CD14-positive monocyte (primary cell): ENCODE results near the gene SGMS1. TPM values are rescaled to one million over a fixed set of nuclear protein-coding genes. Genes with fewer than 3 reads are reported as not detected.

Source experiments
- DNase-seq, 3 donors: peaks; one replicate each; pipeline ENCODE4 v3.0.0-alpha.2; 2011 to 2022
- H2AFZ ChIP-seq: 2 replicates; pipeline ENCODE4 v1.6.0; 2012; ENCODE audit warnings: mild to moderate bottlenecking, low read depth, low read length, inconsistent platforms; ENCODE audit not compliant: insufficient read depth, poor library complexity, severe bottlenecking
- H3K27ac ChIP-seq, 2 donors: 1 replicate in 1 of 2; 2 replicates in 1 of 2; pipeline ENCODE4 v1.5.1; 2012 to 2013; ENCODE audit warnings: low read length in 2 of 2, control low read depth in 1 of 2, inconsistent platforms in 1 of 2, low read depth in 1 of 2, mild to moderate bottlenecking in 1 of 2
- H3K27me3 ChIP-seq, 2 donors: one replicate each; pipeline versions ENCODE4 v1.6.0 to v1.6.1; 2011 to 2013; ENCODE audit warnings: low read length in 2 of 2; ENCODE audit not compliant: control insufficient read depth in 2 of 2, insufficient read depth in 2 of 2
- H3K36me3 ChIP-seq, 2 donors: replicated peaks in 1 of 2; 1 replicate in 1 of 2; 2 replicates in 1 of 2; pipeline versions ENCODE4 v1.5.1 to v1.6.1; 2012 to 2013; ENCODE audit warnings: low read length in 2 of 2, control low read depth in 1 of 2, inconsistent platforms in 1 of 2, mild to moderate bottlenecking in 1 of 2; ENCODE audit not compliant: insufficient read depth in 2 of 2, control insufficient read depth in 1 of 2
- H3K4me1 ChIP-seq, 2 donors: 1 replicate in 1 of 2; 2 replicates in 1 of 2; pipeline versions ENCODE4 v1.5.1 to v1.6.1; 2012 to 2013; ENCODE audit warnings: low read length in 2 of 2, control low read depth in 1 of 2, inconsistent platforms in 1 of 2, mild to moderate bottlenecking in 1 of 2, moderate library complexity in 1 of 2; ENCODE audit not compliant: insufficient read depth in 2 of 2, control insufficient read depth in 1 of 2
- H3K4me2 ChIP-seq: replicated peaks from 2 replicates; pipeline ENCODE3; 2012; ENCODE audit warnings: low read length, moderate library complexity, mild to moderate bottlenecking; ENCODE audit not compliant: poor library complexity, severe bottlenecking; ENCODE audit errors: extremely low read depth
- H3K4me3 ChIP-seq, 3 experiments: fragments of 200-600 bp in 1 of 3; sonication (generic) in 1 of 3; replicated peaks in 1 of 3; 1 replicate in 2 of 3; 2 replicates in 1 of 3; pipeline ENCODE4 v1.5.1; 2011 to 2013; ENCODE audit warnings: low read length in 3 of 3, mild to moderate bottlenecking in 3 of 3, control low read depth in 2 of 3, low read depth in 2 of 3, inconsistent platforms in 1 of 3, moderate library complexity in 1 of 3
- H3K79me2 ChIP-seq: 2 replicates; pipeline ENCODE4 v1.6.0; 2012; ENCODE audit warnings: mild to moderate bottlenecking, control low read depth, inconsistent platforms, low read length, moderate library complexity; ENCODE audit not compliant: insufficient read depth
- H3K9ac ChIP-seq: 2 replicates; pipeline ENCODE4 v1.6.0; 2017; ENCODE audit warnings: low read length, mild to moderate bottlenecking; ENCODE audit not compliant: insufficient read depth, poor library complexity, severe bottlenecking
- H3K9me3 ChIP-seq, 2 donors: replicated peaks in 1 of 2; 1 replicate in 1 of 2; 2 replicates in 1 of 2; pipeline versions ENCODE4 v1.5.1 to v1.6.1; 2012 to 2013; ENCODE audit warnings: low read length in 2 of 2, control low read depth in 1 of 2; ENCODE audit not compliant: control insufficient read depth in 1 of 2, insufficient read depth in 1 of 2
- H4K20me1 ChIP-seq: 2 replicates; pipeline ENCODE4 v1.6.0; 2012; ENCODE audit warnings: mild to moderate bottlenecking, low read length, control low read depth, moderate library complexity; ENCODE audit not compliant: insufficient read depth
- H3K27ac Mint-ChIP-seq, 7 donors: one replicate each; pipeline ENCODE4 v1.8.0; 2020; ENCODE audit warnings: mild to moderate bottlenecking in 7 of 7, mixed read lengths in 7 of 7, moderate library complexity in 6 of 7, inconsistent platforms in 2 of 7
- H3K27me3 Mint-ChIP-seq, 3 donors: one replicate each; pipeline ENCODE4 v1.8.0; 2021 to 2022; ENCODE audit warnings: low read depth in 3 of 3, mild to moderate bottlenecking in 3 of 3, mixed read lengths in 3 of 3, moderate library complexity in 3 of 3, inconsistent platforms in 1 of 3
- H3K36me3 Mint-ChIP-seq, 2 donors: one replicate each; pipeline ENCODE4 v1.8.0; 2020; ENCODE audit warnings: mixed read lengths in 2 of 2, inconsistent platforms in 1 of 2, mild to moderate bottlenecking in 1 of 2
- H3K4me1 Mint-ChIP-seq: one replicate; pipeline ENCODE4 v1.8.0; 2020; ENCODE audit warnings: mild to moderate bottlenecking, mixed read lengths
- H3K4me3 Mint-ChIP-seq, 2 donors: one replicate each; pipeline ENCODE4 v1.8.0; 2020; ENCODE audit warnings: mild to moderate bottlenecking in 2 of 2, mixed read lengths in 2 of 2, moderate library complexity in 1 of 2
- H3K9me3 Mint-ChIP-seq, 7 donors: one replicate each; pipeline ENCODE4 v1.8.0; 2020 to 2022; ENCODE audit warnings: mixed read lengths in 7 of 7, mild to moderate bottlenecking in 6 of 7, moderate library complexity in 6 of 7, inconsistent platforms in 2 of 7
- WGBS: methylation state at CpG from one replicate; pipeline ENCODE4 v1.1.5; 2013; ENCODE audit warnings: missing lambda C conversion rate; ENCODE audit not compliant: insufficient coverage; 5-methylcytosine and 5-hydroxymethylcytosine counted together
- intact Hi-C, 2 donors: fragments of 100-400 bp; cut with micrococcal nuclease; formaldehyde crosslinking; loops; one replicate each; pipeline versions ENCODE4 v1.15.0 to v1.15.1; 2023
- polyA plus RNA-seq, 3 donors: library from polyadenylated mRNA; depleted of rRNA in 1 of 3; unstranded in 2 of 3; stranded (reverse) in 1 of 3; fragments of 300-500 nt in 2 of 3; fragments of >200 nt in 1 of 3; fragmentation: Illumina TruSeq in 2 of 3; gene quantifications; 1 replicate in 2 of 3; 2 replicates in 1 of 3; pipeline ENCODE4 v1.2.3, GENCODE V29; 2012 to 2021
- TF ChIP-seq, protein P1 (sequence below): fragments of 200-600 bp; IDR thresholded peaks from one replicate; pipeline ENCODE4 v1.8.0; 2022; ENCODE audit warnings: antibody characterized with exemption, mild to moderate bottlenecking

The SGMS1 gene
- polyA plus RNA-seq, 3 donors = 19.5 to 20.6 (median 20.4) TPM

DNA sequence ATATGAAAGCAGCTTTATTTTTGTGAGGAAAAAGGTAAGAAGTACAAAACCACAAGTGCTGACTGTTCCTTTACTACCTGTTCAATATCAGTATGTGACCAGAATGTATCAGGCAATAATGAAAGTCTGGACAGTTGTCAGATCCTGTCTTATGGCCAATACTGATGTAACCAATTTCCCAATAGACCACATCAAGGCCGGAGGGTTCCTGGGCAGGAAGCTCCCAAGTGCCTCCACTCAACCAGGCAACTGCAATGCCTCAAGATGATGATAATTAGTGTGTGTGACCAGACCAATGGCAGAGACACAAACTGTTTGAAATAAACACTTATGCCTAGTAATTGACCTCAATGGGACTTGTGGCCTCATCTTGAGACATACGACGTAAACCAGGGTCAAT, 223.1 kb downstream of the SGMS1 start:
- Histone ChIP-seq H3K27me3 (no peaks in the 10 kb centered on the region), H3K4me1 (peaks cover 30 to 37% of the 10 kb centered on the region in 2 donors), H3K4me3 (no peak overlapping the region), H3K79me2 (peaks cover 94% of the 10 kb centered on the region), H3K27ac (no peak overlapping the region), H3K36me3 (no peaks in the 10 kb centered on the region), H3K9ac (no peak overlapping the region), H3K9me3 (no peaks in the 10 kb centered on the region), H3K4me2 (no peak overlapping the region), H2AFZ (no peak overlapping the region), H4K20me1 (peaks cover 98% of the 10 kb centered on the region)
- DNase-seq = peak in 1 of 3 donors; percentile 44
- Mint-ChIP-seq H3K27ac (peak overlapping the region in 4 of 7 donors; percentile 30 to 71 (median 50)), H3K9me3 (peaks cover 0 to 3% (median 0%) of the 10 kb centered on the region in 7 donors), H3K27me3 (no peaks in the 10 kb centered on the region), H3K4me3 (no peak overlapping the region), H3K36me3 (peaks cover 9 to 17% of the 10 kb centered on the region in 2 donors), H3K4me1 (peaks cover 53% of the 10 kb centered on the region)
- TF ChIP-seq, protein P1, sequence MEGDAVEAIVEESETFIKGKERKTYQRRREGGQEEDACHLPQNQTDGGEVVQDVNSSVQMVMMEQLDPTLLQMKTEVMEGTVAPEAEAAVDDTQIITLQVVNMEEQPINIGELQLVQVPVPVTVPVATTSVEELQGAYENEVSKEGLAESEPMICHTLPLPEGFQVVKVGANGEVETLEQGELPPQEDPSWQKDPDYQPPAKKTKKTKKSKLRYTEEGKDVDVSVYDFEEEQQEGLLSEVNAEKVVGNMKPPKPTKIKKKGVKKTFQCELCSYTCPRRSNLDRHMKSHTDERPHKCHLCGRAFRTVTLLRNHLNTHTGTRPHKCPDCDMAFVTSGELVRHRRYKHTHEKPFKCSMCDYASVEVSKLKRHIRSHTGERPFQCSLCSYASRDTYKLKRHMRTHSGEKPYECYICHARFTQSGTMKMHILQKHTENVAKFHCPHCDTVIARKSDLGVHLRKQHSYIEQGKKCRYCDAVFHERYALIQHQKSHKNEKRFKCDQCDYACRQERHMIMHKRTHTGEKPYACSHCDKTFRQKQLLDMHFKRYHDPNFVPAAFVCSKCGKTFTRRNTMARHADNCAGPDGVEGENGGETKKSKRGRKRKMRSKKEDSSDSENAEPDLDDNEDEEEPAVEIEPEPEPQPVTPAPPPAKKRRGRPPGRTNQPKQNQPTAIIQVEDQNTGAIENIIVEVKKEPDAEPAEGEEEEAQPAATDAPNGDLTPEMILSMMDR = no peak
- intact Hi-C loops = no loop called here
- 100% methylated on average over 2 of the region's 3 CpGs for WGBS

DNA sequence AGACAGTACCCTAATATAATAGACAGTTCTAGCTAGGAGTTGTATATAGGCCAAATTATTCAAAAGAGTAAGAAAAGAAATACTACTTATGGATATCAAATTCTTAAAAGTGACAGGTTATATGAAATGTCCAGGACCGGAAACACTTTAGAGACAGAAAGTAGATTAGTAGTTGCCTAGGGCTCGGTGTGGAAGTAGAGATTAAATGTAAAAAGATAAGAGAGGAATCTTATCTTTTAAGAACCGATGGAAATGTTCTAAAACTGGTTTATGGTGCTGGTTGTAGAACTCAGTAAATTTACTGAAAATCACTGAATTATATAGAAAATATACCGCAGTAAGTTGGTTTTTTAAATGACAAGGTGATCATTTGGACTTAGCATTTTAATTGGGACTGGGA, 224.9 kb downstream of the SGMS1 start:
- Mint-ChIP-seq H3K27ac (peak overlapping the region in 1 of 7 donors; percentile 63), H3K36me3 (peaks cover 9 to 21% of the 10 kb centered on the region in 2 donors), H3K4me1 (peaks cover 62% of the 10 kb centered on the region), H3K4me3 (no peak overlapping the region), H3K27me3 (no peaks in the 10 kb centered on the region), H3K9me3 (peaks cover 0 to 3% (median 0%) of the 10 kb centered on the region in 7 donors)
- intact Hi-C loops = no loop called here
- TF ChIP-seq, protein P1 = no peak
- Histone ChIP-seq H3K27me3 (no peaks in the 10 kb centered on the region), H2AFZ (no peak overlapping the region), H4K20me1 (peaks cover 91% of the 10 kb centered on the region), H3K79me2 (peaks cover 87% of the 10 kb centered on the region), H3K9me3 (no peaks in the 10 kb centered on the region), H3K9ac (no peak overlapping the region), H3K4me2 (no peak overlapping the region), H3K4me1 (peaks cover 46 to 51% of the 10 kb centered on the region in 2 donors), H3K4me3 (no peak overlapping the region), H3K36me3 (no peaks in the 10 kb centered on the region), H3K27ac (no peak overlapping the region)
- no peak for DNase-seq
- 82% methylated on average over 2 of the region's 4 CpGs for WGBS
